ENCODE results near the gene TNIK. TPM values are rescaled to one million over a fixed set of nuclear protein-coding genes. Genes with fewer than 3 reads are reported as not detected.

Gene TNIK
- total RNA-seq, 6 donors from 2014 or later: 23.2 to 74.4 (median 38.3) TPM

DNA sequence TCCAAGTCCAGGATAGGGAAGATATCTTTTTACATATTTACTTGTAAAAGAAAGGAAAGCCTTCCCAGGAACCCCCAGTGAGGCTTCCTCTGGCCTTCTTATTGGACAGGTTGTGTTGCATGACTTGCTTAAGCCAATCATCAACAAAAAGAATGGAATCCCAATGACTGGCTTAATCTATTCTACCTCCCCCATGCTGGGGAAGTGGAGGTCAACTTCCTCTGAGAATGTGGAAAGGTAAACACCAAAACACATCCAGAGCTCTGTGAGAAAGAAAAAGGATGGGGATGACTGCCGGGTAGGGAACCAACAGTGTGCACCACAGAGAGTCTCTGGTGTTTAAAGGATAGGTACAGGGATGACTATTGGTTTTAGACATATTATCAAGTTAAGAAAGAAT lies 25.1 kb downstream of the TNIK start:
- no peaks in the 10 kb centered on the region for H3K4me1 ChIP-seq
- 67 to 94% methylated on average over 1 of the region's 1 CpG for WGBS, 2 donors
- DNase-seq (no peak), ATAC-seq (ENCODE audit: low FRiP score in 2 of 2) (no peak)
- H3K4me3 ChIP-seq: no peak overlapping the region
- no peak overlapping the region for H3K27ac ChIP-seq
- H3K9me3 ChIP-seq: no peaks in the 10 kb centered on the region
- TF ChIP-seq EP300 (IDR thresholded peaks at IDR 0.05): no peak
- no peaks in the 10 kb centered on the region for H3K36me3 ChIP-seq
- H3K27me3 ChIP-seq: no peaks in the 10 kb centered on the region

DNA sequence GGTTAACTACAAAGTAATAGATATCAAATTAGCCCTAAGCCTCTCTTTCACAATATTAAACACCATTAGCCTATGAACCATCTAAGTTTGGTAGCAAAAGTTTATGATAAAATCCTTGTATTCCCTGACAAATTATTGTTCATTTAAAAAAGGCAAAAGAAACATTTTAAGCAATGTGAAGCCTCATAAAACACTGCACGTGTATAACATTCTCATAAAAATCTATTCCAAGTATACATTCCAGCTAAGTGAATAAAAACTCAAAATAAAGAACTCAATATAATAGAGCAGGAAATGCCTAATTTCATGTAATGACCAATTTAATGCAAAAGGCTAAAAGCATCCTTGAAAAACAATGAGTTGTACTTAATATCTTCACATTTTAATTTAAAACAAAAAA lies 27.7 kb downstream of the TNIK start:
- Histone ChIP-seq H3K9me3 (no peaks in the 10 kb centered on the region), H3K27me3 (no peaks in the 10 kb centered on the region), H3K27ac (no peak overlapping the region), H3K4me3 (no peak overlapping the region), H3K36me3 (no peaks in the 10 kb centered on the region), H3K4me1 (no peaks in the 10 kb centered on the region)
- 60 to 83% methylated on average over 1 of the region's 1 CpG for WGBS, 2 donors
- DNase-seq (no peak), ATAC-seq (ENCODE audit: low FRiP score in 2 of 2) (no peak)
- no peak for TF ChIP-seq POLR2AphosphoS5 (IDR thresholded peaks at IDR 0.05)
- TF ChIP-seq, protein P1, sequence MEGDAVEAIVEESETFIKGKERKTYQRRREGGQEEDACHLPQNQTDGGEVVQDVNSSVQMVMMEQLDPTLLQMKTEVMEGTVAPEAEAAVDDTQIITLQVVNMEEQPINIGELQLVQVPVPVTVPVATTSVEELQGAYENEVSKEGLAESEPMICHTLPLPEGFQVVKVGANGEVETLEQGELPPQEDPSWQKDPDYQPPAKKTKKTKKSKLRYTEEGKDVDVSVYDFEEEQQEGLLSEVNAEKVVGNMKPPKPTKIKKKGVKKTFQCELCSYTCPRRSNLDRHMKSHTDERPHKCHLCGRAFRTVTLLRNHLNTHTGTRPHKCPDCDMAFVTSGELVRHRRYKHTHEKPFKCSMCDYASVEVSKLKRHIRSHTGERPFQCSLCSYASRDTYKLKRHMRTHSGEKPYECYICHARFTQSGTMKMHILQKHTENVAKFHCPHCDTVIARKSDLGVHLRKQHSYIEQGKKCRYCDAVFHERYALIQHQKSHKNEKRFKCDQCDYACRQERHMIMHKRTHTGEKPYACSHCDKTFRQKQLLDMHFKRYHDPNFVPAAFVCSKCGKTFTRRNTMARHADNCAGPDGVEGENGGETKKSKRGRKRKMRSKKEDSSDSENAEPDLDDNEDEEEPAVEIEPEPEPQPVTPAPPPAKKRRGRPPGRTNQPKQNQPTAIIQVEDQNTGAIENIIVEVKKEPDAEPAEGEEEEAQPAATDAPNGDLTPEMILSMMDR (IDR thresholded peaks at IDR 0.05): no peak
- TF ChIP-seq EP300 (IDR thresholded peaks at IDR 0.05): no peak
- no peak for TF ChIP-seq POLR2A (IDR thresholded peaks at IDR 0.05)

DNA sequence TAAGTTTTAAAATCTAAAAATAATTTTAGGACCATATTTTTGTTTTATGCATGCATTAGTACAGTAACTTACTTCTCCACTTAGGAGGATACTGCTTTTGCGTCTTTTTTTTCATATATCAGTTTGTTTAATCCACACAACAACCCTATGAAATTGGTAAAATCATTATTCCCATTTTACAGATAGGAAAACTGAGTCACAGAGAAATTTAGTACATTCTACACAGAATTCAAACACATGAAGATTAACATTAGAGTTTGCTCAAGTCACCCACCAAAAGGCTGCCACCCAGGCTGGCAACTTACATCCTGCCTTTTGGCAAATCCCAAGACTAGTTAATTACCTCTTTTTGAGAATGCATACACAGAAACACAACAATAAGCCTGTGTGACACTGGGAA lies 28.7 kb downstream of the TNIK start:
- ATAC-seq (ENCODE audit: low FRiP score in 2 of 2) (no peak), DNase-seq (no peak)
- Histone ChIP-seq H3K27me3 (no peaks in the 10 kb centered on the region), H3K4me1 (no peaks in the 10 kb centered on the region), H3K9me3 (no peaks in the 10 kb centered on the region), H3K36me3 (no peaks in the 10 kb centered on the region), H3K4me3 (no peak overlapping the region), H3K27ac (no peak overlapping the region)
- 89 to 95% methylated on average over 1 of the region's 1 CpG for WGBS, 2 donors
- TF ChIP-seq, protein P1 (IDR thresholded peaks at IDR 0.05): no peak
- TF ChIP-seq POLR2A (IDR thresholded peaks at IDR 0.05): no peak
- no peak for TF ChIP-seq EP300 (IDR thresholded peaks at IDR 0.05)
- TF ChIP-seq POLR2AphosphoS5 (IDR thresholded peaks at IDR 0.05): no peak

DNA sequence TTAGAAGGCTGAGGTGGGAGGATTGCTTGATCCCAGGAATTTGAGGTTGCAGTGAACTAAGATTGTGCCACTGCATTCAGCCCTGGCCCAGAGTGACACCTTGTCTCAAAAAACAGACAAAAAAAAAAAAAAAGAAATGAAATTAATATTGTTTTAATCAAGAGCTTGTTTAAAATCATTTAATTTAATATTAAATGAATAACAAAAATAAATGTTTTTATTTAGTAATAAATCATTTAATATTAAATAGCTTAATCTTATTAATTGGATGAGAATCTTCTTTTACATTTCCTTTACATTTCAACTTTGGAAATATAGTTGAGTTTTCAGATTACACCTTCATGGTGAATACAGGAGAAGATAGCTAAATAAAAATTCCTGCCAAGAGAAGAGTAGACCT lies 29.7 kb downstream of the TNIK start:
- Histone ChIP-seq H3K27me3 (no peaks in the 10 kb centered on the region), H3K4me3 (no peak overlapping the region), H3K4me1 (no peaks in the 10 kb centered on the region), H3K27ac (no peak overlapping the region), H3K9me3 (no peaks in the 10 kb centered on the region), H3K36me3 (no peaks in the 10 kb centered on the region)
- no peak for ATAC-seq (ENCODE audit: low FRiP score in 2 of 2)
- no peak for TF ChIP-seq POLR2AphosphoS5 (IDR thresholded peaks at IDR 0.05)
- TF ChIP-seq EP300 (IDR thresholded peaks at IDR 0.05): no peak
- TF ChIP-seq POLR2A (IDR thresholded peaks at IDR 0.05): no peak
- TF ChIP-seq, protein P1 (IDR thresholded peaks at IDR 0.05): no peak
- DNase-seq: no peak

DNA sequence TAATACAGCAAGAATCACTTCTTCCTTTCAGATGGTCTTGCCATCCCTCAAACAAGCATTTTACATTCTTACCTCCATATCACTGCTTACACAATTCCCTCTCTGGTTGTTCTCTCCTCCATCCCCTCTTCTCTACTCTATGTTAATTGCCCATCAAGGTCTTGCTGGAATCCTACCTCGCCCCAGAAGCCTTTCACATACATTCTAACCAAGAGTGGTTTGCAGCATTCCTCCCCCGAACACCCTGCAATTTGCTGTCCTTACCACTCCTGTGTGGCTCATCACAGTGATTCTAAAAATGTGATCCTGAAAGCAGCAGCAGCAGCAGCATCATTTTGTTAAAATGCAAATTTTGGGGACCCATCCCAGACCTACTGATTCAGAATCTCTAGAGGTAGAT lies 30.6 kb downstream of the TNIK start:
- no peak overlapping the region for H3K27ac ChIP-seq

More for the DNA sequence above, 30.6 kb downstream of the TNIK start:
- no peak for TF ChIP-seq EP300 (IDR thresholded peaks at IDR 0.05)
- TF ChIP-seq POLR2A (IDR thresholded peaks at IDR 0.05): no peak
- TF ChIP-seq, protein P1 (IDR thresholded peaks at IDR 0.05): no peak
- no peak for TF ChIP-seq POLR2AphosphoS5 (IDR thresholded peaks at IDR 0.05)
- 80 to 85% methylated on average over 2 of the region's 2 CpGs for WGBS, 2 donors
- Histone ChIP-seq H3K36me3 (no peaks in the 10 kb centered on the region), H3K4me1 (no peaks in the 10 kb centered on the region), H3K9me3 (no peaks in the 10 kb centered on the region), H3K4me3 (no peak overlapping the region), H3K27me3 (no peaks in the 10 kb centered on the region)
- DNase-seq: no peak
- no peak for ATAC-seq (ENCODE audit: low FRiP score in 2 of 2)

All from upper lobe of left lung (tissue), 6 donors.